H9 (cell line): ENCODE measurements around the gene COX5A. TPM values are rescaled to one million over a fixed set of nuclear protein-coding genes. Genes with fewer than 3 reads are reported as not detected.

Experiments used
- DNase-seq: peaks from one replicate; pipeline ENCODE4 v3.0.0-alpha.2; 2017
- H2AFZ ChIP-seq: one replicate; pipeline ENCODE4 v1.6.1; 2013; ENCODE audit warnings: mild to moderate bottlenecking, low read length, control low read depth, moderate library complexity
- H2AK5ac ChIP-seq: 2 replicates; pipeline ENCODE4 v1.6.1; 2013; ENCODE audit warnings: low read length, control low read depth, mixed read lengths; ENCODE audit not compliant: insufficient read length
- H2BK120ac ChIP-seq: one replicate; pipeline ENCODE4 v1.6.1; 2013; ENCODE audit warnings: low read depth, mild to moderate bottlenecking, low read length, control low read depth, inconsistent platforms; ENCODE audit not compliant: poor library complexity, severe bottlenecking
- H2BK12ac ChIP-seq: 2 replicates; pipeline ENCODE4 v1.6.1; 2013; ENCODE audit warnings: low read length, control low read depth, mixed read lengths, low read depth; ENCODE audit not compliant: insufficient read length
- H2BK15ac ChIP-seq: 2 replicates; pipeline ENCODE4 v1.6.1; 2013; ENCODE audit warnings: low read depth, low read length, control low read depth
- H2BK20ac ChIP-seq: one replicate; pipeline ENCODE4 v1.6.1; 2013; ENCODE audit warnings: low read depth, mild to moderate bottlenecking, low read length, control low read depth, inconsistent platforms; ENCODE audit not compliant: poor library complexity, severe bottlenecking
- H2BK5ac ChIP-seq: 2 replicates; pipeline ENCODE4 v1.6.1; 2013; ENCODE audit warnings: low read length, control low read depth, mixed read lengths; ENCODE audit not compliant: insufficient read length
- H3K14ac ChIP-seq: 2 replicates; pipeline ENCODE4 v1.6.1; 2013; ENCODE audit warnings: low read length, control low read depth; ENCODE audit not compliant: insufficient read depth
- H3K18ac ChIP-seq: 2 replicates; pipeline ENCODE4 v1.6.1; 2013; ENCODE audit warnings: low read depth, mild to moderate bottlenecking, mixed read lengths, low read length, control low read depth; ENCODE audit not compliant: insufficient read length
- H3K23ac ChIP-seq: 2 replicates; pipeline ENCODE4 v1.6.1; 2013; ENCODE audit warnings: low read length, control low read depth, mixed read lengths, low read depth; ENCODE audit not compliant: insufficient read length
- H3K23me2 ChIP-seq: 2 replicates; pipeline ENCODE4 v1.6.1; 2013; ENCODE audit warnings: low read depth, mild to moderate bottlenecking, mixed read lengths, low read length, control low read depth; ENCODE audit not compliant: insufficient read length, poor library complexity, severe bottlenecking
- H3K27ac ChIP-seq: 2 replicates; pipeline ENCODE4 v1.5.1; 2013; ENCODE audit warnings: low read length, control low read depth, mixed read lengths, low read depth; ENCODE audit not compliant: insufficient read length
- H3K27me3 ChIP-seq: 2 replicates; pipeline ENCODE4 v1.6.1; 2013; ENCODE audit warnings: low read length, control low read depth, inconsistent platforms; ENCODE audit not compliant: insufficient read depth
- H3K4ac ChIP-seq: 2 replicates; pipeline ENCODE4 v1.6.1; 2013; ENCODE audit warnings: low read depth, mild to moderate bottlenecking, control low read depth, inconsistent platforms, low read length, moderate library complexity
- H3K4me1 ChIP-seq: 2 replicates; pipeline ENCODE4 v1.6.1; 2013; ENCODE audit warnings: low read length, control low read depth, inconsistent platforms; ENCODE audit not compliant: insufficient read depth
- H3K4me2 ChIP-seq: 2 replicates; pipeline ENCODE4 v1.6.1; 2013; ENCODE audit warnings: low read length, control low read depth, mixed read lengths; ENCODE audit not compliant: insufficient read length, insufficient read depth
- H3K56ac ChIP-seq: 2 replicates; pipeline ENCODE4 v1.6.1; 2013; ENCODE audit warnings: low read depth, mild to moderate bottlenecking, mixed read lengths, low read length, control low read depth; ENCODE audit not compliant: insufficient read length
- H3K79me1 ChIP-seq: 2 replicates; pipeline ENCODE4 v1.6.1; 2013; ENCODE audit warnings: low read depth, mild to moderate bottlenecking, moderate library complexity, low read length, control low read depth, inconsistent platforms; ENCODE audit not compliant: insufficient read depth, poor library complexity, severe bottlenecking
- H3K79me2 ChIP-seq: 2 replicates; pipeline ENCODE4 v1.6.1; 2013; ENCODE audit warnings: low read length, control low read depth, inconsistent platforms; ENCODE audit not compliant: insufficient read depth
- H3K9ac ChIP-seq: 2 replicates; pipeline ENCODE4 v1.6.1; 2013; ENCODE audit warnings: low read length, control low read depth, mixed read lengths; ENCODE audit not compliant: insufficient read length; ENCODE audit errors: extremely low read depth
- H3K9me3 ChIP-seq: one replicate; pipeline ENCODE4 v1.6.1; 2013; ENCODE audit warnings: low read depth, low read length, inconsistent platforms; ENCODE audit not compliant: control insufficient read depth
- H3T11ph ChIP-seq: one replicate; pipeline ENCODE4 v1.6.1; 2013; ENCODE audit warnings: mild to moderate bottlenecking, low read length, control low read depth, inconsistent platforms
- H4K20me1 ChIP-seq: one replicate; pipeline ENCODE4 v1.6.1; 2013; ENCODE audit not compliant: control insufficient read depth, insufficient read length, insufficient read depth
- H4K5ac ChIP-seq: 2 replicates; pipeline ENCODE4 v1.6.1; 2013; ENCODE audit warnings: low read depth, mild to moderate bottlenecking, mixed read lengths, low read length, control low read depth; ENCODE audit not compliant: insufficient read length
- H4K8ac ChIP-seq: replicated peaks from 2 replicates; pipeline ENCODE4 v1.6.1; 2013; ENCODE audit warnings: low read length, control low read depth, mixed read lengths, low read depth; ENCODE audit not compliant: insufficient read length
- H4K91ac ChIP-seq: 2 replicates; pipeline ENCODE4 v1.6.1; 2013; ENCODE audit warnings: low read depth, mild to moderate bottlenecking, moderate library complexity, mixed read lengths, low read length, control low read depth; ENCODE audit not compliant: insufficient read length
- H3K27ac Mint-ChIP-seq, 3 experiments: 2 replicates in 2 of 3; 3 replicates in 1 of 3; pipeline ENCODE4 v1.8.0; 2020 to 2021; ENCODE audit warnings: mixed read lengths in 3 of 3, mild to moderate bottlenecking in 1 of 3, moderate library complexity in 1 of 3
- H3K27me3 Mint-ChIP-seq: 2 replicates; pipeline ENCODE4 v1.8.0; 2021; ENCODE audit warnings: low read depth, mild to moderate bottlenecking, moderate library complexity, mixed read lengths
- H3K36me3 Mint-ChIP-seq, 3 experiments: 2 replicates in 2 of 3; 3 replicates in 1 of 3; pipeline ENCODE4 v1.8.0; 2020 to 2021; ENCODE audit warnings: low read depth in 3 of 3, mixed read lengths in 3 of 3; ENCODE audit not compliant: insufficient read depth in 1 of 3
- H3K4me1 Mint-ChIP-seq, 2 experiments: 2 replicates each; pipeline ENCODE4 v1.8.0; 2020; ENCODE audit warnings: mixed read lengths in 2 of 2
- H3K4me3 Mint-ChIP-seq, 2 experiments: 2 replicates in 1 of 2; 3 replicates in 1 of 2; pipeline ENCODE4 v1.8.0; 2020 to 2021; ENCODE audit warnings: mild to moderate bottlenecking in 2 of 2, mixed read lengths in 2 of 2, moderate library complexity in 1 of 2
- H3K9me3 Mint-ChIP-seq, 2 experiments: 2 replicates in 1 of 2; 3 replicates in 1 of 2; pipeline ENCODE4 v1.8.0; 2020; ENCODE audit warnings: mild to moderate bottlenecking in 2 of 2, mixed read lengths in 2 of 2, moderate library complexity in 1 of 2
- WGBS: extraction: QIAGEN DNeasy Blood & Tissue Kit; methylation state at CpG from one replicate; pipeline ENCODE4 v1.1.7; 2013; ENCODE audit warnings: missing lambda C conversion rate, low lambda C conversion rate, mixed read lengths; ENCODE audit not compliant: insufficient read length; ENCODE audit errors: extremely low coverage; 5-methylcytosine and 5-hydroxymethylcytosine counted together
- total RNA-seq: library from RNA; stranded (reverse); gene quantifications from 2 replicates; pipeline ENCODE4 v1.2.1, GENCODE V29; 2021
- TF ChIP-seq, protein P1 (sequence below): fragments of 200-600 bp; sonication (generic); conservative IDR thresholded peaks from 3 replicates; pipeline ENCODE4 v1.8.0; 2021; ENCODE audit warnings: antibody characterized with exemption, mild to moderate bottlenecking

The COX5A gene
- total RNA-seq, 1 experiment from 2014 or later, result 331 TPM

DNA sequence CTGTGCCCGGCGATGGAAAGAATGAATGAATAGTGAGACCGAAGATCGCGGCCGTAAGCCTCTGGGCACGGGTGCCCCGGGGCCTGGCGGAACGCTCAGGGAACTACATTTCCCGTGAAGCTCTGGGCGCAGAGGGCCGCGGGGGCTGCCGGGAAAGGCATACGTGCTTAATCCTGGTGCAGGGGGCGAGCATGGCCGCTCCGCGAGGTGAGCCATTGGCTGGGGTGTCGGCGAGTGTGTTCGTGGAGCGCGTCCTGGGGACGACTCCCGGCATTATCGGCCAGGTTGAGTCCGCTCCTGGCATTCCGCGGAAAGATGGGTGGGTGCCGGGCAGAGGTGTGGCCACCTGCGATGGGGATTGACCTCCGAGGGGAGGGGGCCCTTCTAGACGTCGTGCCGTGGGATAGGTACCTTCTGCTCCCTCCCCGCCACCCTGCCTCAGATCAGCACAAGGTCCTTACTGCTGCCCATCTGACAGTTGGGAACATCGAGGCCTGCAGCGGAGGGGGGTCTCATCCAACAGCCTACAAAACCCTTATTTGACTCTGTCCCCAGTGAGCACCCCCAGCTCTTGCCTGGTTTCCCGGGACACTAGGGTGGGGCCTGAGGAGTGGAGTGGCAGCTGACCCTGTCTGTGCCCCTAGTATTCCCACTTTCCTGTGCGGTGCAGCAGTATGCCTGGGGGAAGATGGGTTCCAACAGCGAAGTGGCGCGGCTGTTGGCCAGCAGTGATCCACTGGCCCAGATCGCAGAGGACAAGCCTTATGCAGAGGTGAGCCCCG lies 47.8 kb downstream of the COX5A start, which contains the start of gene MPI:
Gene MPI, plus strand, starts transcription at position 160 of the 782 bp plus-strand sequence. Its CDS starts 32 bp downstream, at position 192.
- peak; percentile 89 for DNase-seq
- H3K23ac ChIP-seq, result no peak within 1 kb of the TSS
- no peak within 1 kb of the TSS for H2BK15ac ChIP-seq
- H4K91ac ChIP-seq, result no peak within 1 kb of the TSS
- peak within 1 kb of the TSS; percentile 68 for H3K18ac ChIP-seq
- no peak within 1 kb of the TSS for H3T11ph ChIP-seq
- TF ChIP-seq, protein P1, sequence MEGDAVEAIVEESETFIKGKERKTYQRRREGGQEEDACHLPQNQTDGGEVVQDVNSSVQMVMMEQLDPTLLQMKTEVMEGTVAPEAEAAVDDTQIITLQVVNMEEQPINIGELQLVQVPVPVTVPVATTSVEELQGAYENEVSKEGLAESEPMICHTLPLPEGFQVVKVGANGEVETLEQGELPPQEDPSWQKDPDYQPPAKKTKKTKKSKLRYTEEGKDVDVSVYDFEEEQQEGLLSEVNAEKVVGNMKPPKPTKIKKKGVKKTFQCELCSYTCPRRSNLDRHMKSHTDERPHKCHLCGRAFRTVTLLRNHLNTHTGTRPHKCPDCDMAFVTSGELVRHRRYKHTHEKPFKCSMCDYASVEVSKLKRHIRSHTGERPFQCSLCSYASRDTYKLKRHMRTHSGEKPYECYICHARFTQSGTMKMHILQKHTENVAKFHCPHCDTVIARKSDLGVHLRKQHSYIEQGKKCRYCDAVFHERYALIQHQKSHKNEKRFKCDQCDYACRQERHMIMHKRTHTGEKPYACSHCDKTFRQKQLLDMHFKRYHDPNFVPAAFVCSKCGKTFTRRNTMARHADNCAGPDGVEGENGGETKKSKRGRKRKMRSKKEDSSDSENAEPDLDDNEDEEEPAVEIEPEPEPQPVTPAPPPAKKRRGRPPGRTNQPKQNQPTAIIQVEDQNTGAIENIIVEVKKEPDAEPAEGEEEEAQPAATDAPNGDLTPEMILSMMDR, result no peak
- Mint-ChIP-seq H3K9me3 (no peaks in the 10 kb centered on the region; a peak in 1 of 5 replicates), H3K4me1 (peaks cover 19 to 25% of the 10 kb centered on the region in 2 experiments), H3K4me3 (peak within 1 kb of the TSS; percentile 86 to 90), H3K27me3 (peaks cover under 1% of the 10 kb centered on the region; the same call in 1 of the 2 replicates), H3K27ac (peak within 1 kb of the TSS; percentile 80 to 96 (median 94); a peak in 6 of 7 replicates), H3K36me3 (peaks cover 15 to 34% (median 25%) of the 10 kb centered on the region in 3 experiments; a peak in 6 of 7 replicates)
- H3K4me2 ChIP-seq, result peak within 1 kb of the TSS; percentile 69
- H3K79me2 ChIP-seq, result no peaks in the 10 kb centered on the region
- no peak within 1 kb of the TSS for H3K4ac ChIP-seq
- H2BK12ac ChIP-seq, result no peak within 1 kb of the TSS
- peaks cover 11% of the 10 kb centered on the region for H3K23me2 ChIP-seq
- H2BK120ac ChIP-seq, result no peak within 1 kb of the TSS
- H3K4me1 ChIP-seq, result no peaks in the 10 kb centered on the region
- no peaks in the 10 kb centered on the region for H3K9me3 ChIP-seq
- no peaks in the 10 kb centered on the region for H4K20me1 ChIP-seq
- H3K9ac ChIP-seq, result peak within 1 kb of the TSS; percentile 56
- no peak within 1 kb of the TSS for H2BK20ac ChIP-seq
- no peak within 1 kb of the TSS for H3K27ac ChIP-seq
- peak within 1 kb of the TSS; percentile 80 for H3K14ac ChIP-seq
- no peaks in the 10 kb centered on the region for H3K79me1 ChIP-seq
- no peak within 1 kb of the TSS for H2BK5ac ChIP-seq
- no peaks in the 10 kb centered on the region for H3K27me3 ChIP-seq
- peak within 1 kb of the TSS; percentile 12 for H3K56ac ChIP-seq
- peak within 1 kb of the TSS; percentile 83 for H2AFZ ChIP-seq
- H4K5ac ChIP-seq, result no peak within 1 kb of the TSS
- WGBS, result no CpG with 5 or more reads among the region's 47 CpGs
- no peak within 1 kb of the TSS for H4K8ac ChIP-seq
- H2AK5ac ChIP-seq, result no peak within 1 kb of the TSS
